ENCODE measurements around the gene ACOT7. TPM values are rescaled to one million over a fixed set of nuclear protein-coding genes. Genes with fewer than 3 reads are reported as not detected.

Gene ACOT7
- total RNA-seq, 4 donors from 2014 or later, result 3.7 to 13.4 (median 6.3) TPM

GRCh38 chr1:6287431-6287886 lies 106.1 kb downstream of the ACOT7 start:
- intact Hi-C loops (cut with DNase I), result no loop called here
- 16 to 18% methylated on average over 10 of the region's 10 CpGs for WGBS, 2 donors

GRCh38 chr1:6287029-6287428 lies 106.5 kb downstream of the ACOT7 start:
- TF ChIP-seq POLR2A (IDR thresholded peaks at IDR 0.05), result no peak
- peak in 1 of 6 experiments; percentile 26 for TF ChIP-seq CTCF (IDR thresholded peaks at IDR 0.05)
- DNase-seq, result no peak
- intact Hi-C loops (cut with DNase I), result no loop called here
- Histone ChIP-seq H3K4me3 (replicated peaks in 1 of 3) (no peak overlapping the region), H3K9me3 (no peaks in the 10 kb centered on the region), H3K27ac (peak overlapping the region in 2 of 3 donors; percentile 1 to 48), H3K27me3 (no peaks in the 10 kb centered on the region), H3K36me3 (no peaks in the 10 kb centered on the region), H3K4me1 (peaks cover 20 to 37% of the 10 kb centered on the region in 2 donors)
- 54 to 65% methylated on average over 10 to 12 of the region's 13 CpGs for WGBS, 2 donors

More at GRCh38 chr1:6287431-6287886, 106.1 kb downstream of the ACOT7 start:
- no peak overlapping the region for H3K4me3 ChIP-seq (replicated peaks in 1 of 3)
- H3K27me3 ChIP-seq, result no peaks in the 10 kb centered on the region
- H3K4me1 ChIP-seq, result peaks cover 20 to 37% of the 10 kb centered on the region in 2 donors
- peak; percentile 91 for DNase-seq
- TF ChIP-seq POLR2A (IDR thresholded peaks at IDR 0.05) (no peak), CTCF (IDR thresholded peaks at IDR 0.05) (peak in 1 of 6 experiments; percentile 28)
- no peaks in the 10 kb centered on the region for H3K36me3 ChIP-seq
- no peaks in the 10 kb centered on the region for H3K9me3 ChIP-seq
- H3K27ac ChIP-seq, result peak overlapping the region in 2 of 3 donors; percentile 46 to 48

GRCh38 chr1:6286266-6286665 lies 107.3 kb downstream of the ACOT7 start:
- intact Hi-C loops (cut with DNase I), result no loop called here
- Histone ChIP-seq H3K4me3 (replicated peaks in 1 of 3) (no peak overlapping the region), H3K4me1 (peaks cover 20 to 37% of the 10 kb centered on the region in 2 donors), H3K27ac (no peak overlapping the region), H3K36me3 (no peaks in the 10 kb centered on the region), H3K27me3 (no peaks in the 10 kb centered on the region), H3K9me3 (no peaks in the 10 kb centered on the region)
- TF ChIP-seq POLR2A (IDR thresholded peaks at IDR 0.05), result no peak
- TF ChIP-seq CTCF (IDR thresholded peaks at IDR 0.05), result no peak
- whole genome bisulfite sequencing, 2 donors, result 97 to 98% methylated on average over 8 of the region's 8 CpGs
- no peak for DNase-seq

GRCh38 chr1:6285336-6285735 lies 108.2 kb downstream of the ACOT7 start:
- intact Hi-C loops (cut with DNase I), result no loop called here
- peaks cover 20 to 37% of the 10 kb centered on the region in 2 donors for H3K4me1 ChIP-seq
- TF ChIP-seq POLR2A (IDR thresholded peaks at IDR 0.05) (no peak), CTCF (IDR thresholded peaks at IDR 0.05) (no peak)
- no peaks in the 10 kb centered on the region for H3K27me3 ChIP-seq
- no peak overlapping the region for H3K4me3 ChIP-seq (replicated peaks in 1 of 3)
- peak; percentile 74 to 78 for DNase-seq
- H3K27ac ChIP-seq, result no peak overlapping the region
- no peaks in the 10 kb centered on the region for H3K9me3 ChIP-seq
- 50% methylated on average over 11 of the region's 11 CpGs; no CpG with 5 or more reads in 1 of the 2 donors for WGBS, 2 donors
- no peaks in the 10 kb centered on the region for H3K36me3 ChIP-seq

GRCh38 chr1:6282577-6283270 lies 110.8 kb downstream of the ACOT7 start:
- no peak for TF ChIP-seq POLR2A (IDR thresholded peaks at IDR 0.05)
- TF ChIP-seq CTCF (IDR thresholded peaks at IDR 0.05), result no peak
- Histone ChIP-seq H3K27ac (no peak overlapping the region), H3K9me3 (no peaks in the 10 kb centered on the region), H3K4me3 (replicated peaks in 1 of 3) (no peak overlapping the region), H3K36me3 (no peaks in the 10 kb centered on the region), H3K27me3 (no peaks in the 10 kb centered on the region), H3K4me1 (peaks cover 13 to 27% of the 10 kb centered on the region in 2 donors)
- no peak for DNase-seq
- WGBS, 2 donors, result 95 to 96% methylated on average over 12 to 17 of the region's 17 CpGs
- intact Hi-C loops (cut with DNase I), result no loop called here
